ENCODE results near the gene ALDH8A1. TPM values are rescaled to one million over a fixed set of nuclear protein-coding genes. Genes with fewer than 3 reads are reported as not detected.

The ALDH8A1 gene
- total and polyA plus RNA-seq, 10 donors = 0.52 to 5.7 (median 1.1) TPM

- intact Hi-C loops (cut with DNase I; ENCODE audit: low total_unique reads) = no loop called here
- WGBS, 5 donors = 67 to 83% (median 76%) methylated on average over 2 of the region's 2 CpGs
- no peak for DNase-seq
- Histone ChIP-seq H3K27ac (no peak overlapping the region), H3K4me3 (no peak overlapping the region), H3K27me3 (replicated peaks in 1 of 7) (no peaks in the 10 kb centered on the region), H3K36me3 (no peaks in the 10 kb centered on the region), H3K9me3 (no peaks in the 10 kb centered on the region), H3K4me1 (no peaks in the 10 kb centered on the region)
- TF ChIP-seq CTCF (IDR thresholded peaks at IDR 0.05 in 8 of 11, conservative IDR thresholded peaks at IDR 0.05 in 3 of 11) (no peak), POLR2A (IDR thresholded peaks at IDR 0.05) (no peak), POLR2AphosphoS5 (IDR thresholded peaks at IDR 0.05) (no peak)
Measured at GRCh38 chr6:134920422-134920821, 29.5 kb downstream of the ALDH8A1 start.

- no peak overlapping the region for H3K27ac ChIP-seq
- no peak for DNase-seq
- no peaks in the 10 kb centered on the region for H3K4me1 ChIP-seq
- H3K4me3 ChIP-seq = no peak overlapping the region
- H3K36me3 ChIP-seq = no peaks in the 10 kb centered on the region
- WGBS, 5 donors = 93 to 96% (median 94%) methylated on average over 17 of the region's 17 CpGs
- TF ChIP-seq POLR2AphosphoS5 (IDR thresholded peaks at IDR 0.05) = no peak
- no peaks in the 10 kb centered on the region for H3K9me3 ChIP-seq
- H3K27me3 ChIP-seq (replicated peaks in 1 of 7) = no peaks in the 10 kb centered on the region
- intact Hi-C loops (cut with DNase I; ENCODE audit: low total_unique reads) = no loop called here
Measured at GRCh38 chr6:134918418-134918961, 31.4 kb downstream of the ALDH8A1 start.

GRCh38 chr6:134911547-134911946, 38.4 kb downstream of the ALDH8A1 start:
- Histone ChIP-seq H3K9me3 (no peaks in the 10 kb centered on the region), H3K36me3 (no peaks in the 10 kb centered on the region), H3K4me1 (no peaks in the 10 kb centered on the region), H3K27ac (no peak overlapping the region), H3K4me3 (no peak overlapping the region), H3K27me3 (replicated peaks in 1 of 7) (no peaks in the 10 kb centered on the region)
- no peak for DNase-seq
- intact Hi-C loops (cut with DNase I; ENCODE audit: low total_unique reads) = no loop called here
- 88 to 98% (median 92%) methylated on average over 1 of the region's 1 CpG for WGBS, 5 donors
- TF ChIP-seq POLR2AphosphoS5 (IDR thresholded peaks at IDR 0.05) (no peak), CTCF (IDR thresholded peaks at IDR 0.05 in 8 of 11, conservative IDR thresholded peaks at IDR 0.05 in 3 of 11) (no peak), POLR2A (IDR thresholded peaks at IDR 0.05) (no peak)

GRCh38 chr6:134910593-134910935, 39.3 kb downstream of the ALDH8A1 start:
- no peaks in the 10 kb centered on the region for H3K27me3 ChIP-seq (replicated peaks in 1 of 7)
- H3K9me3 ChIP-seq = no peaks in the 10 kb centered on the region
- TF ChIP-seq POLR2AphosphoS5 (IDR thresholded peaks at IDR 0.05) (no peak), POLR2A (IDR thresholded peaks at IDR 0.05) (no peak), CTCF (IDR thresholded peaks at IDR 0.05 in 8 of 11, conservative IDR thresholded peaks at IDR 0.05 in 3 of 11) (no peak)
- no peak overlapping the region for H3K27ac ChIP-seq
- DNase-seq = no peak
- H3K4me3 ChIP-seq = no peak overlapping the region
- no peaks in the 10 kb centered on the region for H3K36me3 ChIP-seq
- no peaks in the 10 kb centered on the region for H3K4me1 ChIP-seq
- WGBS, 5 donors = 83 to 94% (median 87%) methylated on average over 1 of the region's 1 CpG
- intact Hi-C loops (cut with DNase I; ENCODE audit: low total_unique reads) = no loop called here
